HG03064 (cell line): ENCODE data around the gene ZNF516.
"Not testable (repeated sequence)": the region's sequence is repeated elsewhere in the genome, so short reads cannot be mapped to it uniquely, and the experiment has no call there.

ENCODE experiments used
- ATAC-seq: cut with Tn5 transposase; IDR thresholded peaks from one replicate; pipeline ENCODE4 v1.9.1; 2021; ENCODE audit warnings: low read depth; ENCODE audit not compliant: unreplicated experiment

ZNF516 gene

GRCh38 chr18:76474824-76475223 is 20.2 kb downstream of the ZNF516 start:
- no peak for ATAC-seq

- ATAC-seq, result not testable (repeated sequence)
Observed at GRCh38 chr18:76473521-76473920, 21.5 kb downstream of the ZNF516 start.

GRCh38 chr18:76472829-76473228 is 22.2 kb downstream of the ZNF516 start:
- no peak for ATAC-seq

- ATAC-seq, result no peak
Observed at GRCh38 chr18:76471593-76471992, 23.4 kb downstream of the ZNF516 start.

GRCh38 chr18:76468345-76469304 is 26.4 kb downstream of the ZNF516 start:
- ATAC-seq, result no peak

- no peak for ATAC-seq
Observed at GRCh38 chr18:76467371-76468190, 27.5 kb downstream of the ZNF516 start.

GRCh38 chr18:76466410-76466991 is 28.5 kb downstream of the ZNF516 start:
- ATAC-seq, result no peak

GRCh38 chr18:76465630-76466409 is 29.2 kb downstream of the ZNF516 start:
- ATAC-seq, result no peak

- ATAC-seq, result no peak
Observed at GRCh38 chr18:76464281-76465259, 30.5 kb downstream of the ZNF516 start.

- ATAC-seq, result no peak
Observed at GRCh38 chr18:76463872-76464271, 31.2 kb downstream of the ZNF516 start.

- ATAC-seq, result no peak
Observed at GRCh38 chr18:76463358-76463757, 31.7 kb downstream of the ZNF516 start.

GRCh38 chr18:76462326-76462694 is 32.7 kb downstream of the ZNF516 start:
- no peak for ATAC-seq

GRCh38 chr18:76461692-76462325 is 33.2 kb downstream of the ZNF516 start:
- ATAC-seq, result no peak

GRCh38 chr18:76461148-76461547 is 33.9 kb downstream of the ZNF516 start:
- no peak for ATAC-seq

- ATAC-seq, result no peak
Observed at GRCh38 chr18:76460482-76460881, 34.6 kb downstream of the ZNF516 start.

- no peak for ATAC-seq
Observed at GRCh38 chr18:76459687-76460350, 35.2 kb downstream of the ZNF516 start.

GRCh38 chr18:76459312-76459686 is 35.7 kb downstream of the ZNF516 start:
- no peak for ATAC-seq
